Keratinocyte (primary cell): ENCODE measurements around the gene ADGRA1. TPM values are rescaled to one million over a fixed set of nuclear protein-coding genes. Genes with fewer than 3 reads are reported as not detected.

Source experiments
- DNase-seq: peaks from one replicate; pipeline ENCODE4 v3.0.0-alpha.2; 2011; ENCODE audit warnings: low read depth, missing footprints, low spot score
- FAIRE-seq: peaks from 2 replicates; lab custom pipeline; 2011; peaks lifted over from hg19 to GRCh38; lab: Jason Lieb, UNC
- H2AFZ ChIP-seq: 2 replicates; pipeline ENCODE4 v1.6.0; 2012; ENCODE audit warnings: low read length, control low read depth, inconsistent platforms; ENCODE audit not compliant: control insufficient read depth
- H3K27ac ChIP-seq: 2 replicates; pipeline ENCODE4 v1.5.1; 2011; ENCODE audit warnings: low read length; ENCODE audit not compliant: control insufficient read depth, insufficient read depth
- H3K27me3 ChIP-seq: 3 replicates; pipeline ENCODE4 v1.6.0; 2011; ENCODE audit warnings: low read length; ENCODE audit not compliant: control insufficient read depth, insufficient read depth; ENCODE audit errors: extremely low read depth
- H3K36me3 ChIP-seq, 2 experiments: 2 replicates in 1 of 2; 3 replicates in 1 of 2; pipeline ENCODE4 v1.5.1; 2011; ENCODE audit warnings: low read length in 2 of 2, mild to moderate bottlenecking in 1 of 2; ENCODE audit not compliant: control insufficient read depth in 2 of 2, insufficient read depth in 2 of 2; ENCODE audit errors: extremely low read depth in 1 of 2
- H3K4me1 ChIP-seq: 3 replicates; pipeline ENCODE4 v1.5.1; 2011; ENCODE audit warnings: low read length; ENCODE audit not compliant: control insufficient read depth, insufficient read depth; ENCODE audit errors: extremely low read depth
- H3K4me2 ChIP-seq: 3 replicates; pipeline ENCODE4 v1.6.0; 2011; ENCODE audit warnings: low read depth, low read length; ENCODE audit not compliant: control insufficient read depth, insufficient read depth; ENCODE audit errors: extremely low read depth
- H3K4me3 ChIP-seq, 3 experiments: fragments of 200-600 bp in 1 of 3; sonication (generic) in 1 of 3; 2 replicates in 2 of 3; 3 replicates in 1 of 3; pipeline ENCODE4 v1.5.1; 2011 to 2016; ENCODE audit warnings: low read length in 3 of 3, mild to moderate bottlenecking in 3 of 3, control low read depth in 2 of 3, inconsistent platforms in 1 of 3, low read depth in 1 of 3, mixed read lengths in 1 of 3, mixed run types in 1 of 3, moderate library complexity in 1 of 3; ENCODE audit not compliant: control insufficient read depth in 2 of 3, insufficient read depth in 2 of 3; ENCODE audit errors: extremely low read depth in 1 of 3
- H3K79me2 ChIP-seq: 2 replicates; pipeline ENCODE4 v1.6.0; 2012; ENCODE audit warnings: low read length; ENCODE audit not compliant: control insufficient read depth, insufficient read depth
- H3K9ac ChIP-seq: 3 replicates; pipeline ENCODE4 v1.6.0; 2011; ENCODE audit warnings: low read length; ENCODE audit not compliant: control insufficient read depth, insufficient read depth; ENCODE audit errors: extremely low read depth
- H3K9me1 ChIP-seq: 3 replicates; pipeline ENCODE4 v1.6.0; 2011; ENCODE audit warnings: low read length; ENCODE audit not compliant: control insufficient read depth, insufficient read depth; ENCODE audit errors: extremely low read depth
- H3K9me3 ChIP-seq: 2 replicates; pipeline ENCODE4 v1.5.1; 2012; ENCODE audit warnings: low read depth, low read length; ENCODE audit not compliant: control insufficient read depth
- H4K20me1 ChIP-seq: 3 replicates; pipeline ENCODE4 v1.6.0; 2011; ENCODE audit warnings: low read length; ENCODE audit not compliant: control insufficient read depth, insufficient read depth; ENCODE audit errors: extremely low read depth
- EZH2 ChIP-seq: IDR thresholded peaks from one replicate; pipeline ENCODE4 v1.6.1; 2012; ENCODE audit warnings: inconsistent platforms, mild to moderate bottlenecking, low read length, moderate library complexity
- dilution Hi-C: fragments of 300-500 bp; cut with MboI; formaldehyde crosslinking; loops from one replicate; pipeline ENCODE4 v1.7.0; 2020; ENCODE audit warnings: low sequenced_read_pairs; ENCODE audit not compliant: extremely low pct_ligation_motif_present
- polyA plus RNA-seq, 5 experiments: library from polyadenylated mRNA; depleted of rRNA in 3 of 5; stranded (reverse) in 3 of 5; stranded (forward) in 1 of 5; unstranded in 1 of 5; fragments of >200 nt; gene quantifications; 1 replicate in 1 of 5; 2 replicates in 3 of 5; 3 replicates in 1 of 5; pipeline versions ENCODE4 v1.2.1 to v1.2.3, GENCODE V29; 2011 to 2012; ENCODE audit warnings: missing spikeins in 2 of 5, low read depth in 1 of 5, low replicate concordance in 1 of 5
- TF ChIP-seq, protein P1 (sequence below), 3 experiments: IDR thresholded peaks in 1 of 3; conservative IDR thresholded peaks in 1 of 3; optimal IDR thresholded peaks in 1 of 3; 2 replicates in 2 of 3; 3 replicates in 1 of 3; pipeline versions ENCODE3 to v1.5.1; 2011; ENCODE audit warnings: low read length in 3 of 3, mild to moderate bottlenecking in 3 of 3, moderate library complexity in 2 of 3, control low read depth in 1 of 3, inconsistent platforms in 1 of 3; ENCODE audit not compliant: insufficient read depth in 2 of 3; ENCODE audit errors: extremely low read depth in 1 of 3

ADGRA1 gene
- polyA plus RNA-seq, 1 donor (not counting 4 experiments of a cell fraction or from before 2014, with no cell fraction given), result not detected

GRCh38 chr10:133043541-133044225, 44.0 kb upstream of the ADGRA1 start:
- TF ChIP-seq EZH2, result no peak
- TF ChIP-seq, protein P1, sequence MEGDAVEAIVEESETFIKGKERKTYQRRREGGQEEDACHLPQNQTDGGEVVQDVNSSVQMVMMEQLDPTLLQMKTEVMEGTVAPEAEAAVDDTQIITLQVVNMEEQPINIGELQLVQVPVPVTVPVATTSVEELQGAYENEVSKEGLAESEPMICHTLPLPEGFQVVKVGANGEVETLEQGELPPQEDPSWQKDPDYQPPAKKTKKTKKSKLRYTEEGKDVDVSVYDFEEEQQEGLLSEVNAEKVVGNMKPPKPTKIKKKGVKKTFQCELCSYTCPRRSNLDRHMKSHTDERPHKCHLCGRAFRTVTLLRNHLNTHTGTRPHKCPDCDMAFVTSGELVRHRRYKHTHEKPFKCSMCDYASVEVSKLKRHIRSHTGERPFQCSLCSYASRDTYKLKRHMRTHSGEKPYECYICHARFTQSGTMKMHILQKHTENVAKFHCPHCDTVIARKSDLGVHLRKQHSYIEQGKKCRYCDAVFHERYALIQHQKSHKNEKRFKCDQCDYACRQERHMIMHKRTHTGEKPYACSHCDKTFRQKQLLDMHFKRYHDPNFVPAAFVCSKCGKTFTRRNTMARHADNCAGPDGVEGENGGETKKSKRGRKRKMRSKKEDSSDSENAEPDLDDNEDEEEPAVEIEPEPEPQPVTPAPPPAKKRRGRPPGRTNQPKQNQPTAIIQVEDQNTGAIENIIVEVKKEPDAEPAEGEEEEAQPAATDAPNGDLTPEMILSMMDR (optimal IDR thresholded peaks at IDR 0.05 in 1 of 3, IDR thresholded peaks at IDR 0.05 in 1 of 3, conservative IDR thresholded peaks at IDR 0.05 in 1 of 3; ENCODE audit: extremely low read depth in 1 of 3, insufficient read depth in 2 of 3, low read length in 3 of 3), result no peak
- H3K9me1 ChIP-seq, result no peaks in the 10 kb centered on the region
- no peak overlapping the region for H3K4me2 ChIP-seq
- H3K79me2 ChIP-seq, result no peaks in the 10 kb centered on the region
- no peaks in the 10 kb centered on the region for H4K20me1 ChIP-seq
- no peaks in the 10 kb centered on the region for H3K4me1 ChIP-seq
- H3K36me3 ChIP-seq, result no peaks in the 10 kb centered on the region
- H3K9ac ChIP-seq, result no peak overlapping the region
- H3K4me3 ChIP-seq, result no peak overlapping the region
- no peak for FAIRE-seq
- dilution Hi-C loops, result loop anchor here (10.0 kb wide), 1 partner anchor 49 kb away; no protein-coding TSS in a partner anchor
- H3K9me3 ChIP-seq, result peaks cover 2% of the 10 kb centered on the region
- DNase-seq, result no peak
- peaks cover 32% of the 10 kb centered on the region for H3K27me3 ChIP-seq
- no peak overlapping the region for H3K27ac ChIP-seq
- H2AFZ ChIP-seq, result no peak overlapping the region

DNA sequence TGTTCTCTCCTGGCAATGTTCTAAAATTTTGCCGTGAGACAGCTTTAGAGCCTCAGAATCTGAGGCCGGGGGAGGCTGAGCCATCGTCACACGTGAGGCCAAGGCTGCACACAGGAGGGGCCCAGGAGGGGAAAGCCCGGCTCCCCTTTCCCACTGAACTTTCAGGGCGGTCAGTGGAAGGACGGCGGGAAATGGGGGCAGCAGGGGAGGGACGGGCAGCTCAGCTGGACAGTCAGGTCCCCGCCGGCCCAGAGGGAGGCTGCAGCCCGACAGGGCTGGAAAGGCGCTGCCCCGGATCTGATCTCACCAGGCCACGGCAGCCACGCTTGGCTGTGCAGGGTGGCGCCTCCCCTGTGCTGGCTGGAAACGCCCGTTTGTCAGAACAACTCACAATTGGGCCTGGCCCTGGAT, 43.3 kb upstream of the ADGRA1 start:
- Histone ChIP-seq H3K27me3 (peaks cover 25% of the 10 kb centered on the region), H3K4me2 (no peak overlapping the region), H3K79me2 (no peaks in the 10 kb centered on the region), H3K36me3 (no peaks in the 10 kb centered on the region), H3K9me3 (peaks cover 2% of the 10 kb centered on the region), H3K9ac (no peak overlapping the region), H3K9me1 (no peaks in the 10 kb centered on the region), H3K4me3 (no peak overlapping the region), H2AFZ (no peak overlapping the region), H4K20me1 (no peaks in the 10 kb centered on the region), H3K27ac (no peak overlapping the region), H3K4me1 (no peaks in the 10 kb centered on the region)
- FAIRE-seq, result no peak
- no peak for DNase-seq
- TF ChIP-seq, protein P1 (optimal IDR thresholded peaks at IDR 0.05 in 1 of 3, IDR thresholded peaks at IDR 0.05 in 1 of 3, conservative IDR thresholded peaks at IDR 0.05 in 1 of 3; ENCODE audit: extremely low read depth in 1 of 3, insufficient read depth in 2 of 3, low read length in 3 of 3), result no peak
- TF ChIP-seq EZH2, result no peak
- dilution Hi-C loops, result loop anchor here (10.0 kb wide), 1 partner anchor 50 kb away; no protein-coding TSS in a partner anchor
